Occipital lobe (tissue), 2 donors: ENCODE measurements around the gene DTNBP1. TPM values are rescaled to one million over a fixed set of nuclear protein-coding genes. Genes with fewer than 3 reads are reported as not detected.

Source experiments
- DNase-seq: peaks from one replicate; lab custom pipeline; 2025; lab: John Stamatoyannopoulos, UW
- total RNA-seq: library from RNA; depleted of rRNA; stranded (reverse); fragments of >200 nt; gene quantifications from one replicate; pipeline ENCODE4 v1.2.3, GENCODE V29; 2014

DTNBP1 gene
- total RNA-seq, 1 donor from 2014 or later, result 5.9 TPM

DNA sequence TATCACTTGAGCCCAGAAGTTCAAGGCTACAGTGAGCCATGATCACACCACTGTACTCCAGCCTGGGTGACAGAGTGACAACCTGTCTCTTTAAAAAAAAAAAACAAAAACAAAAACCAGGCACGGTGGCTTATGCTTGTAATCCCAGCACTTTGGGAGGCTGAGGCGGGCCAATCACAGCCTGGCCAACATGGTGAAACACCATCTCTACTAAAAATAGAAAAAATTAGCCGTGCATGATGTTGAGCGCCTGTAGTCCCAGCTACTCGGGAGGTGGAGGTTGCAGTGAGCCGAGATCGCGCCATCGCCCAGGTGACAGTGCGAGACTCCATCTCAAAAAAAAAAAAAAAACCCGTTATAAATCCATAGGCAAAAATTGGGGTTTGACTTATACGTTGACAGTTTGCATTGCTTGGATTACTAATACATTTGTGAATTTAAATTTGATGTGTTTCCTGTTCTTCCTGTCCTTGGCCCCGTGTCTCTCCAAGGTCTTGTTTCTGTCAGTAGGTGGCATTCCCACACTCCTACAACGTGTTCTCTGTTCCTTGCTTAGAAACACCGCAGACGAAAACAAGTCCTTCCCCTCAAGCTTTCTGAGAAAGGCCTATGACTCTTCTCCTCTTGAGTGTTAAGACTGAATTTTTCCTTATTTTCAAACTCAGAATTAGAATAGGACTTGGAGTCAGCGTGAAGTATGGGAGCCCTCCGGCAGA lies 147.0 kb downstream of the DTNBP1 start:
- no peak for DNase-seq

DNA sequence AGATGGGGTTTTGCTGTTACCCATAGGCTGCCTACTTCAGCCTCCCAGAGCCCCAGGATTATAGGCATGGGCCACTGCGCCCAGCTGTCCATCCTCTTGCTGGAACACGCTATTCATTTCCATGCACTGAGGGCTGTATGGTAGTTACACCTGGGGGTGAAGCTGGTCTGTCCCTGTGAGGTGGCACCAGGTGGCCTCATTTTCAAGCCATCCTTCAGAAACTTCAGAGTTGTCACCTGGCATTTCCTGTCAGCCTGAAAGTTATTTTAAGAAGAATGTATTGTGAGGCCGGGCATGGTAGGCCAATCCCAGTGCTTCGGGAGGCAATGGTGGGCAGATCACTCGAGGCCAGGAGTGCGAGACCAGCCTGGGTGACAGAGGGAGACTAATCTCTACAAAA lies 147.6 kb downstream of the DTNBP1 start:
- no peak for DNase-seq

- DNase-seq, result no peak
Measured at GRCh38 chr6:15513801-15514711, 148.8 kb downstream of the DTNBP1 start.

DNA sequence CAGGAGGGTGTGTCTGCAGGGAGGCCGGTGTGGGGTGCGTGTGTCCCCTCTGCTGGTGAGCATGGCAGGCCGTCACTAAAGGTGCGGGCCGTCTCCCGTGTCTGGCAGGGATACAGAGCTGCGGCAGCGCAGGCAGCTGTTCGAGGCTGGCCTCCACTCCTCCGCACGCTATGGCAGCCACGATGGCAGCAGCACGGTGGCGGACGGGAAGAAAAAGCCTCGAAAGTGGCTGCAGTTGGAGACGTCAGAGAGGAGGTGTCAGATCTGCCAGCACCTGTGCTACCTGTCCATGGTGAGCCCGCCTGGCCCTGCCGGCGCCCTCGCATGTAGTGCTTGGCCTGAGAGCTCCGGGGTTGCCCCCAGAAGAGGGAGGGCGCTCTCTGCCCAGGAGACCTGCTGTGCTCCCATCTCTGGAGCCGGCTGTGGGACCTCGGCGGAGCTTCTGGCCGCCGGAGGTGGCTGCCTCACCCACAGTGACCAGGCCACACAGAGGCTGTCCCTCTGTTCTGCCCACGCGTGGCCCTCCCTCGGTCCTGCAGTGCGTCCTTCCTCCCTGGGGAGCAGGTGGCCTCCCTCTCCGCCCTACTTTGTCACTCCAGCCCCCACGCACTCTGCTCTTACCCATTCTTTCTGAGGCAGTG lies 149.6 kb downstream of the DTNBP1 start:
- DNase-seq, result no peak

DNA sequence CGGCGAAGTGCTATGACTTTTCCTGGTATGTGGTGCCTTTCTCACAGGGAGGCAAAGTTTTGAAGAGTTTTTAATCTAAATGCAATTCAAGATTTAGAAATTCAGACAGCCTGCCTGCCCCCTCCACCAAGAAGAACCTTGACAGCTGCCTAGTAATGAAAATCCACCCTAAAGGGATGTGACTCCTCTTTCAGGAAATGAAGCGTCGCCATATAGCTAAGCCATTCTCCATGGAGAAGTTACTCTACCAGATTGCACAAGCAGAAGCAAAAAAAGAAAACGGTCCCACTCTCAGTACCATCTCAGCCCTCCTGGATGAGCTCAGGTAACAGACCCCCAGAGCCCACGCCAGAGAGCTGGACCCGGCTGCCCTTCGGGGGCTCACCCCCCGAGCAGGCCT lies 150.1 kb downstream of the DTNBP1 start:
- no peak for DNase-seq

GRCh38 chr6:15512126-15512525 lies 150.7 kb downstream of the DTNBP1 start:
- peak; percentile 28 for DNase-seq

DNA sequence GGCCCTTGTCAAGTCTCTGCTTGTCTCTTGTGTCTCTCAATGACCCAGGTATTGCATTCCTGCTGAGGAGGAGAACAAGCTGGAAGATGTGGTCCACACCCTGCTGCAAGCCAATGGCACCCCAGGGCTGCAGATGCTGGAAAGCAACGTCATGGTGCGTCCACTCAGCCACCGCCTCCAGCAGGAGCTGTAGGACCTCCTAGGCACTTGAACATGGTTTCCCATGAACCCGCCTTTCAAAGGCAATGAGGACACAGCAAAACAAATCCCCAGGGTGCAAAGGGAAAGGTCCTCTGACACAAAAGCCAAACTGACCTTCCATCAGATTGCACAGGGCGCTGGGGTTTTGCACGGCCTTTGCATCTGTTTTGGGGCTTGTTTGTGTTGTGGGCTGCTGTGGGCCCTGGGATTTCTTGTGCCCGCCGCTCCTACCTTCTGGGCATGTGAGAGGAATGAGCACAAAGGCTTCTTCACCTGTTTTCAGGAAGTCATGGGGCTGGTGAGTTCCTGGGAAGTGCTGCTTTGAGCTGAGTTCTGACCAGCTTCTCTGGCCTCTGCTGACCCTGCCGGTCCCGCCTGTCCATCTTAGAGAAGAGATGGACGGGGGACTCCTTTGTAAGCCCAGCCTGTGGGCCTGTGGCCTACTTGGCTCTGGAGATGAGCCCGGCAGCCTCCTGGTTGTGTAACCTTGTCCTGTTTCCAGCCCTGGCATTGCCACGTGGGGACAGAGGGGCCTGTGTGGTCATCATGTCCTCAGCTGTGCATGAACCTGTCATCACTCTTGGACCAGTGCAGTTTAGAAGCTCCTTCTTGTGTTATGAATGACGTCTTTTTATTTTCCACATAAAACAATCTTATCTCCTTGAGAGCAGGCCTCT lies 151.3 kb downstream of the DTNBP1 start:
- no peak for DNase-seq

DNA sequence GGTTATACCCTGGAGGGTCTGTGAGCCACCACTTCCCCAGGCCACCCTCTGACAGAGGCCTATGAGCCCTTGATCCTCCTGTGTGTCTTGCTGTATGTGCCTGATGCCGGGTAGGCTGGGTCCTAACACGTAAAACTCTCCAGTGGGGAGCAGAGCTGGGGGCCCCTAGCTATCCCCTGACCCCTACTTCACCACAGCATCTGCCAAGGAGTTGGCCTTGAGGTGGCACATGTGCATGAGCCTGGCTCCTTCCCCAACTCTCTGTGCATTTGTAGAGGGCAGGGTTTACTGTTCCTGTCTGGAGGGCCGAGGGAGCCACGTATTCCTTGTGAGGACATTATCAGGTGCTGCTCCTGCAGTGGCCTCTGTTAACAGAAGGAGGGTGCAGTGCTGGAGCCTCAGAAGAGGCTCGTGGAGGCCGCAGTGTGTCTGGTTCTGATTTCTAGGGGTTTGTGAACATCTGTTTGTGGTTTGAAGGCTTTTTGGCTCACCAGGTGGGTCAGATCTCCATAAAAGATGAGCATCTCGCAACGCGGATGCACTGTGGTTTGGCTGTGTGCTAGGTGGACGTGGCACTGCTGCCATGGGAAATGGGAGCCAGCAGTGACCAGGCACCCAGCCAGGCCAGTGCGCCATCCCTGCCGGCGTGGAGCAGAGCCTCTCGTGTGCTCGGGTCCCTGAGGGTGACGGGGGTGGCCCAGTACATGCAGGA lies 152.1 kb downstream of the DTNBP1 start:
- DNase-seq, result no peak

DNA sequence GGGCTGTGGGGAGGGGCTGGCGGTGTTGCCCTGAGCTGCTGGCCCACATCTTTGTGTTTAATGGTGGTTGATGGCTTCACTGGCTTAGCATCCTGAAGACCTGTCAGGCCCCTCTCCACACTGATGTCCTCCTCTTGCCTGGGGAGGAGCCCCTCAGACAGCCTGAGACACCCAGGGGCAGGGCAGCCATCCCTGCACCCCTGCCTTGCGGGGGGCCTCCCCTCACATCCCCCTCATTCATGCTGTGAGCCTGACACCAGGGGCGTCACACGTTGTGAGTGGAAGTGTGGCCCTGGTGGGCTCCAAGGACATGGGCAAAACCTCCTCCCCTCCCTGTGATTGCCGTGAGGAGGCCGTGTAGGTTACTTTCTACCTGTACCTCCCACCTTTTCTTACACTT lies 152.7 kb downstream of the DTNBP1 start:
- no peak for DNase-seq

GRCh38 chr6:15509335-15509933 lies 153.4 kb downstream of the DTNBP1 start:
- DNase-seq, result no peak

GRCh38 chr6:15508931-15509330 lies 153.9 kb downstream of the DTNBP1 start:
- DNase-seq, result no peak

GRCh38 chr6:15508441-15508871 lies 154.4 kb downstream of the DTNBP1 start:
- no peak for DNase-seq

DNA sequence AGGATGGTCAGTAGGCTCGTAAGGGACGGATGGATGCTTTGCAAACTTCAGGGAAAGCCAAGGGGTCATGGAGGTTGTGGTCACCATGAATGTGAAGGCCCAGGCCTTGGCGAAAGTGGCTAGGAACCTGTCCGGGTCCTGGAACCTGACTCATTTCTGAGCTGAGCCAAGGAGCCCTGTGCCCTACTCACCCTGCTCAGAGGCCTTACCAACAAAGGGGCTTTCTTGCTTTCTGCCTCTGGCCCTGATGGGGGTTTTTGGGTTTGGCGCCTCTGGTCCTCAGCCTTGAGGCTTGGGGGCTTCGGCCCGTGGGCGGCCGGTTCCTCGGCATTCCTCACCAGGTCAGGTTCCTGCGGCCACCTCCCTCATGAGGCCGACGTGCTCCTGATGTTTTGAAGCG lies 155.1 kb downstream of the DTNBP1 start:
- no peak for DNase-seq

DNA sequence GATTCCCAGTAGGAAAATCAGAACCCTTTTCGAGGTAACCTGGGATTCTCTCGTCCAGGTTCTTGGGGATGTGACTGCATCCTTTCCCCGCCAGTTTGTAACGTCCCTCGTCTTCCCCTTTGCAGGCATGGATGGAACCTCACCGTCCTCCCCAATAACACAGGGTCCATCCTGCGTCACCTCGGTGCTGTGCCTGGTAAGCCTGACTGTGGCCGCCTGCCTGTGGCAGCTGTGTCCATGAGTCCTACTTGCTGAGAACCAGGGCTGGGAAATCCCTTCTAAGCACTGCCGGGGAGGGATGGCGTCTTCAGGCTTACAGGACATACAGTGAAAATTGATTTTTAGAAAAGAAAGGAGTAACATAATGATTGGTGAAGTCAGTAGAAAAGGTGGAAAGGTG lies 155.6 kb downstream of the DTNBP1 start:
- no peak for DNase-seq

- no peak for DNase-seq
Measured at GRCh38 chr6:15506066-15506465, 156.8 kb downstream of the DTNBP1 start.

DNA sequence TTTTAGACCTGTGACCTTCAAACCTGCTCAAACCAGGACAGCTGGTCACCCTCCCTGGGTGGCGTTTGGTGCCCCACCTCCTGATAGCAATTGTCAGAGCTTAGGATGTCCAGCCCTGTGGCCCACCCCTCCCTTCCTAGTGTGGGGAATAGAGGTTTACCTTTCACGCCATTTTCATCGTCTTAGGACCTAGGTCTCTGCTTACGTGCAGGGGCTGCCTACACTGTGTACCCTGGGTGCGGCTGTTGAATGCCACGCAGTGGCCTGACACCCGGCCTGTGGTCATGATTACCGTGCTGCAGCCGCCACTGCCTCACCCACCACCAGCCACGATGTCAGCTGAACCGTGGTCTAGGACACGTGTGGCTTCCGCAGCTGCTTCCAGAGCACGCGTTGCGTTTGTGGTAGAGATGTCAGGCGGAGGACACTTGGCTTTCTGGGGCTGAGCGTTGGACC lies 157.3 kb downstream of the DTNBP1 start:
- no peak for DNase-seq

- peak; percentile 72 for DNase-seq
Measured at GRCh38 chr6:15504581-15505350, 158.1 kb downstream of the DTNBP1 start.

DNA sequence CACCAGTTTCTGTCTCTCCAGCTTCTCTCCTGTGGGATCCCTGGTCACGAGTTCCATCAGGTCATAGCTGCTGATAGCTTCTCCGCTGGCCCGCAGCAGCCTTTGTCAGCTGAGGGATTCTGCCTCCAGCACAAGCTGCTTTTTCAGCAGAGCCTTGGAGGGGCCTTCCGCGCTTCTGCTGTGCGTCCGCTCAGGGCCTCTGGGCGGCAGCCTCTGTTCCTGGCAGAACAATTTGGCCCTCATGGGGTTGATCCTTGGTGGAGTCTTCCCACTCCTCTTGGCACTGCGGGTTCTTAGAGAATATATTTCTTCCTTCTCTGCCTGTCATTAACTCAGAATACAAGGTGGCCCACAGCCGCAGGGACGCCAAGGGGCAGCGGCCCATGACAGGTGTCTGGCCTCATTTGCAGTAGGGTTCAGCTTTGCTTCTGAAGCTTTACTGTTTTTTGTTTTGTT lies 158.8 kb downstream of the DTNBP1 start:
- DNase-seq, result no peak

- DNase-seq, result no peak
Measured at GRCh38 chr6:15503346-15503680, 159.5 kb downstream of the DTNBP1 start.
